Mesenchymal stem cell (in vitro differentiated cells and primary cell): ENCODE results near the gene TUBGCP3.
A peak's percentile ranks its signal among the peaks of the same experiment; 100 is the strongest.

Experiments
- DNase-seq: peaks from one replicate; pipeline ENCODE4 v3.0.0-alpha.2; 2013
- H2AFZ ChIP-seq: one replicate; pipeline ENCODE4 v1.6.1; 2013; ENCODE audit warnings: low read depth, mild to moderate bottlenecking, control low read depth, inconsistent platforms, low read length, moderate library complexity
- H2AK5ac ChIP-seq: 2 replicates; pipeline ENCODE4 v1.6.1; 2013; ENCODE audit warnings: low read length, moderate library complexity, mild to moderate bottlenecking, inconsistent platforms; ENCODE audit not compliant: severe bottlenecking
- H2BK120ac ChIP-seq: one replicate; pipeline ENCODE4 v1.6.1; 2013; ENCODE audit warnings: low read depth, mild to moderate bottlenecking, inconsistent platforms, low read length, moderate library complexity
- H2BK12ac ChIP-seq, 2 experiments: one replicate each; pipeline ENCODE4 v1.6.1; 2013; ENCODE audit warnings: inconsistent platforms in 2 of 2, low read length in 2 of 2, mild to moderate bottlenecking in 2 of 2, moderate library complexity in 2 of 2, control low read depth in 1 of 2
- H2BK15ac ChIP-seq: one replicate; pipeline ENCODE4 v1.6.1; 2013; ENCODE audit warnings: mild to moderate bottlenecking, low read depth, inconsistent platforms; ENCODE audit not compliant: poor library complexity, severe bottlenecking
- H2BK5ac ChIP-seq: 2 replicates; pipeline ENCODE4 v1.6.1; 2013; ENCODE audit warnings: low read depth, mild to moderate bottlenecking, low read length, control low read depth, inconsistent platforms; ENCODE audit not compliant: poor library complexity, severe bottlenecking
- H3K14ac ChIP-seq, 2 experiments: one replicate each; pipeline ENCODE4 v1.6.1; 2013; ENCODE audit warnings: inconsistent platforms in 2 of 2, low read length in 2 of 2, control low read depth in 1 of 2, mild to moderate bottlenecking in 1 of 2, moderate library complexity in 1 of 2
- H3K18ac ChIP-seq, 2 experiments: one replicate each; pipeline ENCODE4 v1.6.1; 2013; ENCODE audit warnings: inconsistent platforms in 2 of 2, low read length in 2 of 2, control low read depth in 1 of 2, low read depth in 1 of 2, mild to moderate bottlenecking in 1 of 2
- H3K23ac ChIP-seq, 2 experiments: one replicate each; pipeline ENCODE4 v1.6.1; 2013; ENCODE audit warnings: inconsistent platforms in 2 of 2, low read length in 2 of 2, mild to moderate bottlenecking in 2 of 2, moderate library complexity in 2 of 2, control low read depth in 1 of 2
- H3K27ac ChIP-seq: 2 replicates; pipeline ENCODE4 v1.5.1; 2013; ENCODE audit warnings: mild to moderate bottlenecking, moderate library complexity, low read length, control low read depth, inconsistent platforms; ENCODE audit not compliant: poor library complexity, severe bottlenecking
- H3K27me3 ChIP-seq, 2 experiments: 2 replicates each; pipeline versions ENCODE4 v1.6.1 to v1.7.0; 2013; ENCODE audit warnings: low read length in 2 of 2, mild to moderate bottlenecking in 2 of 2, moderate library complexity in 2 of 2, control low read depth in 1 of 2, inconsistent platforms in 1 of 2; ENCODE audit not compliant: control insufficient read depth in 1 of 2, insufficient read depth in 1 of 2
- H3K36me3 ChIP-seq, 2 experiments: 2 replicates each; pipeline versions ENCODE4 v1.6.1 to v1.7.0; 2013; ENCODE audit warnings: low read length in 2 of 2, control low read depth in 1 of 2, inconsistent platforms in 1 of 2, low read depth in 1 of 2, mild to moderate bottlenecking in 1 of 2; ENCODE audit not compliant: insufficient read depth in 2 of 2, control insufficient read depth in 1 of 2
- H3K4ac ChIP-seq, 2 experiments: one replicate each; pipeline ENCODE4 v1.6.1; 2013; ENCODE audit warnings: inconsistent platforms in 2 of 2, low read length in 2 of 2, mild to moderate bottlenecking in 2 of 2, moderate library complexity in 2 of 2, control low read depth in 1 of 2, low read depth in 1 of 2
- H3K4me1 ChIP-seq: 2 replicates; pipeline ENCODE4 v1.6.1; 2013; ENCODE audit warnings: low read depth, low read length, control low read depth; ENCODE audit not compliant: control insufficient read depth, insufficient read depth
- H3K4me2 ChIP-seq: 2 replicates; pipeline ENCODE4 v1.6.1; 2013; ENCODE audit warnings: low read length, mild to moderate bottlenecking, inconsistent platforms; ENCODE audit not compliant: poor library complexity, severe bottlenecking
- H3K4me3 ChIP-seq, 2 experiments: 2 replicates each; pipeline versions ENCODE4 v1.5.1 to v1.7.0; 2013; ENCODE audit warnings: low read length in 2 of 2, mild to moderate bottlenecking in 2 of 2, control low read depth in 1 of 2, low read depth in 1 of 2; ENCODE audit not compliant: insufficient read depth in 1 of 2
- H3K79me1 ChIP-seq: replicated peaks from 2 replicates; pipeline ENCODE4 v1.6.1; 2013; ENCODE audit warnings: mild to moderate bottlenecking, control low read depth, low read length, inconsistent platforms; ENCODE audit not compliant: poor library complexity, severe bottlenecking
- H3K9ac ChIP-seq: 2 replicates; pipeline ENCODE4 v1.7.0; 2013; ENCODE audit warnings: mild to moderate bottlenecking, low read length, moderate library complexity
- H3K9me3 ChIP-seq: 2 replicates; pipeline ENCODE4 v1.7.0; 2013; ENCODE audit warnings: mild to moderate bottlenecking, low read length; ENCODE audit not compliant: control insufficient read depth
- H4K8ac ChIP-seq: one replicate; pipeline ENCODE4 v1.6.1; 2013; ENCODE audit warnings: inconsistent platforms, mild to moderate bottlenecking, low read length, moderate library complexity
- H4K91ac ChIP-seq: one replicate; pipeline ENCODE4 v1.6.1; 2013; ENCODE audit warnings: mild to moderate bottlenecking, low read length, inconsistent platforms
- WGBS: methylation state at CpG from one replicate; pipeline ENCODE4 v1.1.7; 2013; ENCODE audit warnings: mixed read lengths; 5-methylcytosine and 5-hydroxymethylcytosine counted together

Gene TUBGCP3

DNA sequence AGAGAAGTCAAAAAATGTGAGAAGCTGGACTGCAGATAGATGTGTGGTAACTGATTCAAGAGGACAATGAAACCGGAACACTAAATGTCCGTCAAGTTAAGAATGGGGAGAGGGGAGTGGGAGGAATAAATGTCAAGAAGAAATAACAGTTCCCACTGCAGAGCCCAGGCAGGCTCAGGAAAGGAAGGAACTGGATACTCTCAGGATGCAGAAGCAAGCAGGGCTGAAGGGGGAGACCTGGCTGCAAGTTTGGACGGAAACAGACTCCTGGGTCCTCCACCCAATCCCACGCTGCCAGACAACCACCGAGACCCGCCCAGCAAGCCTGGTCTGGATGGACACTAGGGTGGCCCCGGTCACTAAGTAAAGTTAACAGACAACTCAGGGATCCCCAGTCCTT is 18.1 kb downstream of the TUBGCP3 start:
- Histone ChIP-seq H3K4ac (peak overlapping the region in 1 of 2 experiments; percentile 26), H2BK12ac (no peak overlapping the region), H2AFZ (no peak overlapping the region), H3K36me3 (peaks cover 9 to 33% of the 10 kb centered on the region in 2 experiments), H2AK5ac (no peak overlapping the region), H2BK5ac (no peak overlapping the region), H3K79me1 (peaks cover 39% of the 10 kb centered on the region), H3K18ac (no peak overlapping the region), H3K4me1 (peaks cover 1% of the 10 kb centered on the region), H3K27me3 (no peaks in the 10 kb centered on the region), H3K27ac (no peak overlapping the region), H4K91ac (no peak overlapping the region), H2BK15ac (no peak overlapping the region), H3K9ac (no peak overlapping the region), H3K14ac (peak overlapping the region in 1 of 2 experiments; percentile 20), H3K4me2 (no peak overlapping the region), H2BK120ac (no peak overlapping the region), H4K8ac (peak overlapping the region; percentile 72), H3K23ac (no peak overlapping the region), H3K9me3 (no peaks in the 10 kb centered on the region), H3K4me3 (no peak overlapping the region)
- WGBS = 90% methylated on average over 6 of the region's 7 CpGs
- DNase-seq = no peak

DNA sequence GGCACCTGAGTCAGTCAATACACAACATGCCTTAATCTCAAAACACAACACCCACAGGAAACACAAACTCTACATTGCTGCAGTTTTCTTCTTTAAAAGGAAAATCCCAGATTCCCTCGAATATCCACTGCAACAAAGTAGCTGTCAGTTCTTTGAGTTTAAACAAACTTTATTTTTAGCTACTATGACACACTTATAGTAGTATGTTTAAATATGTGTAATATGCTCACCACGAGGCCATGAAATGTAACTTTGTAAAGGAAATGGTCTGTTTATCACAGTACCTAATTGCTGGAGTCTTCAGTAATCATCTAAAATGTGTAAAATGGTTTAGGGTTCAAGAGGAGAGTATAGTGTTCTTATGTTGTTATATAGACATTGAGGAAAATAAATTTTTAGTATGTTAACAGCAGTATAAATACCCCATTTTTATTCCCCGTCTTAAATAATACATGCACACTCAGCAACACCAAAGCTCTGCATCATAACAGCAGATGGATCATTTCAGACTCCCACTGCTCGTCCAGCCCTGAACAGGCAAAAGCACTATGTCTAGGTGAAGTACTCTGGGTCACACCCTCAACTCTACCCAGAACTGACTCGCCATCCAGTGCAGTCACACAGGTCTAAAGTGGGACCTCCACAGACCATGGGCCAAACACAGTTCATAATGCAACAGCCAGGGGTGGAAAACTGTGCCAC is 20.6 kb downstream of the TUBGCP3 start:
- 55% methylated on average over 4 of the region's 5 CpGs for WGBS
- H3K4me3 ChIP-seq = no peak overlapping the region

DNA sequence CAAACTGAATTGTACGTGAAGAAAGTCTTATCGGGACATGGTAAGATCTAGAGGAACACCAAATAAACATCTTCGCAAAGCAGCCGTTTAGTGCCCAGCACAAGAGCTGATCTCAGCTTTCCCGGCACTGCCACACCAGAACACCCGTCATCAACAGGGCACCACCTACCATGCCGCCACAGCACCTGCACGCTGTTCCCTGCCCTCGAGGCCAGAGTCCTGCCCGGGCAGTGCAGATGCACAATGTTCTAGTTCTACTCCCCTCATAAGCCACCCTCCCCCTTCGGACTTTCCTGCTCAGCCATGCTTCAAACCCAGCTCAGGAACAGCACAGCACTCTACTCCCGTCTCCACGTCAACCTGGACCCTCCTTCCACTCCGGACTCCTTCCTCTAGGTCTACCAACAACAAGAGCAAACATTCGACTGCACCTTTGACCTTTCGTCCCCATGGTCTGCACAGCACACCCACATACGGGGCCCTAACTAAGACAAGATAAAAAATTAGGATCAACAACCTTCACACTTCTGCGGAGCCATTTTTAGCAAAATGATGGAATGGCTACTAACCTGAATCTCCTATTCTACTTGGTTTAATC is 25.1 kb downstream of the TUBGCP3 start:
- DNase-seq = no peak
- Histone ChIP-seq H3K9ac (no peak overlapping the region), H2BK5ac (no peak overlapping the region), H4K8ac (no peak overlapping the region), H3K18ac (peak overlapping the region in 1 of 2 experiments; percentile 18), H3K27me3 (no peaks in the 10 kb centered on the region), H3K23ac (peak overlapping the region in 1 of 2 experiments; percentile 3), H3K4me1 (no peaks in the 10 kb centered on the region), H3K4me3 (no peak overlapping the region), H3K4ac (no peak overlapping the region), H3K14ac (peak overlapping the region in 1 of 2 experiments; percentile 26), H2BK15ac (no peak overlapping the region), H3K9me3 (no peaks in the 10 kb centered on the region), H2BK120ac (no peak overlapping the region), H2BK12ac (no peak overlapping the region), H3K36me3 (peaks cover 26 to 60% of the 10 kb centered on the region in 2 experiments), H2AFZ (no peak overlapping the region), H4K91ac (no peak overlapping the region), H3K79me1 (peaks cover 40% of the 10 kb centered on the region), H3K27ac (no peak overlapping the region), H3K4me2 (no peak overlapping the region), H2AK5ac (no peak overlapping the region)
- WGBS = 92% methylated on average over 18 of the region's 18 CpGs

More for the DNA sequence above, 20.6 kb downstream of the TUBGCP3 start:
- Histone ChIP-seq H2BK120ac (no peak overlapping the region), H3K14ac (no peak overlapping the region), H3K4me2 (no peak overlapping the region), H4K8ac (no peak overlapping the region), H3K9ac (no peak overlapping the region), H2BK15ac (no peak overlapping the region), H2AFZ (no peak overlapping the region), H3K23ac (peak overlapping the region in 1 of 2 experiments; percentile 80), H3K27ac (no peak overlapping the region), H3K36me3 (peaks cover 16 to 49% of the 10 kb centered on the region in 2 experiments), H2AK5ac (no peak overlapping the region), H4K91ac (peak overlapping the region; percentile 2), H3K4me1 (no peaks in the 10 kb centered on the region), H3K18ac (peak overlapping the region in 1 of 2 experiments; percentile 62), H3K27me3 (no peaks in the 10 kb centered on the region), H3K4ac (peak overlapping the region in 1 of 2 experiments; percentile 51), H3K79me1 (peaks cover 35% of the 10 kb centered on the region), H2BK12ac (peak overlapping the region in 1 of 2 experiments; percentile 42), H2BK5ac (no peak overlapping the region), H3K9me3 (no peaks in the 10 kb centered on the region)
- DNase-seq = peak; percentile 52

DNA sequence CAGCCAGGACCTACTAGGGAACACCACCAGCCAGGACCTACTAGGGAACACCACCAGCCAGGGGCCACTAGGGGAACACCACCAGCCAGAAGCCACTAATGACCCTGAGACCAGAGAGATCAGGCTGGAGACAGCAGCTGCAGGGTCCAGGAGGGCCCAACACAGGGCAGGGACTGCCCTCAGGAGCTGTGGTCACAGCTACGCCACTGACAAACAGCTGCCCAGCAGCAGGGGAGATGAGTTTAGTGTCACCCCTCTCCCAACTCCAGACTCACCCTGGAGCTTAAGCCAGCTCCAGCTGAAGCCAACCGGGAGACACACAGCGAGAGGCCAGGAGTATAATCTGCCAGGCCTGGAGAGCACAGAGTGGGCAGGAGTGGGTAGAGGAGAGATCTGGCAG is 25.7 kb downstream of the TUBGCP3 start:
- H2BK5ac ChIP-seq = no peak overlapping the region
- H3K79me1 ChIP-seq = peaks cover 37% of the 10 kb centered on the region
- no peak overlapping the region for H2BK12ac ChIP-seq
- H2AFZ ChIP-seq = no peak overlapping the region
- 97% methylated on average over 3 of the region's 3 CpGs for WGBS
- DNase-seq = no peak
- H3K23ac ChIP-seq = no peak overlapping the region
- H3K4me1 ChIP-seq = no peaks in the 10 kb centered on the region
- H2AK5ac ChIP-seq = no peak overlapping the region
- H3K27me3 ChIP-seq = no peaks in the 10 kb centered on the region
- H3K4me3 ChIP-seq = no peak overlapping the region
- no peak overlapping the region for H2BK15ac ChIP-seq
- H3K14ac ChIP-seq = no peak overlapping the region
- H3K4me2 ChIP-seq = no peak overlapping the region
- H3K4ac ChIP-seq = no peak overlapping the region
- H3K36me3 ChIP-seq = peaks cover 25 to 60% of the 10 kb centered on the region in 2 experiments
- H3K9me3 ChIP-seq = no peaks in the 10 kb centered on the region
- H3K9ac ChIP-seq = no peak overlapping the region
- no peak overlapping the region for H4K91ac ChIP-seq
- no peak overlapping the region for H3K18ac ChIP-seq
- H2BK120ac ChIP-seq = no peak overlapping the region
- no peak overlapping the region for H3K27ac ChIP-seq
- H4K8ac ChIP-seq = no peak overlapping the region
